NCI-H226 (cell line): ENCODE measurements around the gene SLC44A4.

Experiments
- DNase-seq: peaks from one replicate; pipeline ENCODE4 v3.0.0-alpha.2; 2015

The SLC44A4 gene

GRCh38 chr6:31900917-31901414, 22.2 kb upstream of the SLC44A4 start:
- no peak for DNase-seq

- no peak for DNase-seq
These were observed 21.3 kb upstream of the SLC44A4 start for GRCh38 chr6:31899882-31900722.

- DNase-seq = no peak
These were observed 20.4 kb upstream of the SLC44A4 start for GRCh38 chr6:31899215-31899614.

GRCh38 chr6:31898383-31899011, 19.7 kb upstream of the SLC44A4 start:
- no peak for DNase-seq

- peak; percentile 75 for DNase-seq
These were observed 19.0 kb upstream of the SLC44A4 start, which contains the start of gene EHMT2 for GRCh38 chr6:31897612-31898382. Gene EHMT2, minus strand, starts transcription at chr6:31897698. Its CDS starts 21 bp downstream, at chr6:31897677.

- DNase-seq = no peak
These were observed 18.2 kb upstream of the SLC44A4 start for GRCh38 chr6:31896856-31897611.

GRCh38 chr6:31896493-31896855, 17.7 kb upstream of the SLC44A4 start:
- no peak for DNase-seq

GRCh38 chr6:31892821-31893220, 14.0 kb upstream of the SLC44A4 start:
- DNase-seq = no peak

- no peak for DNase-seq
These were observed 10.7 kb upstream of the SLC44A4 start for GRCh38 chr6:31889331-31889972.

GRCh38 chr6:31888276-31889258, 9.8 kb upstream of the SLC44A4 start:
- DNase-seq = no peak

- DNase-seq = no peak
These were observed 8.6 kb upstream of the SLC44A4 start for GRCh38 chr6:31887173-31888007.

GRCh38 chr6:31886541-31886991, 7.8 kb upstream of the SLC44A4 start:
- DNase-seq = no peak

GRCh38 chr6:31884528-31885035, 5.8 kb upstream of the SLC44A4 start:
- DNase-seq = no peak

- DNase-seq = no peak
These were observed 4.9 kb upstream of the SLC44A4 start for GRCh38 chr6:31883676-31884075.

- no peak for DNase-seq
These were observed 3.5 kb upstream of the SLC44A4 start for GRCh38 chr6:31882344-31882743.

GRCh38 chr6:31881136-31881859, 2.5 kb upstream of the SLC44A4 start:
- DNase-seq = no peak

GRCh38 chr6:31880616-31881015, 1.8 kb upstream of the SLC44A4 start:
- DNase-seq = no peak

- no peak for DNase-seq
These were observed 1.1 kb upstream of the SLC44A4 start for GRCh38 chr6:31879901-31880300.

- DNase-seq = no peak
These were observed 346 bp upstream of the SLC44A4 start for GRCh38 chr6:31879143-31879542.
